ENCODE results near the gene INTS6.
A peak's percentile ranks its signal among the peaks of the same experiment; 100 is the strongest.

The INTS6 gene

GRCh38 chr13:51452361-51453206 is at the start of gene INTS6:
INTS6 (minus strand) TSS chr13:51453036; CDS start chr13:51452525, 511 bp downstream.
- DNase-seq: peak; percentile 100

- DNase-seq: no peak
Measured at GRCh38 chr13:51502153-51502651, 49.4 kb upstream of the INTS6 start.

GRCh38 chr13:51501592-51502152 is 48.8 kb upstream of the INTS6 start:
- no peak for DNase-seq

GRCh38 chr13:51501096-51501495 is 48.3 kb upstream of the INTS6 start:
- DNase-seq: no peak

- DNase-seq: no peak
Measured at GRCh38 chr13:51500687-51501086, 47.9 kb upstream of the INTS6 start.

GRCh38 chr13:51499841-51500240 is 47.0 kb upstream of the INTS6 start:
- DNase-seq: no peak

- no peak for DNase-seq
Measured at GRCh38 chr13:51495316-51495715, 42.5 kb upstream of the INTS6 start.

- no peak for DNase-seq
Measured at GRCh38 chr13:51494156-51494555, 41.3 kb upstream of the INTS6 start.

GRCh38 chr13:51488212-51488611 is 35.4 kb upstream of the INTS6 start:
- no peak for DNase-seq

GRCh38 chr13:51481656-51482055 is 28.8 kb upstream of the INTS6 start:
- DNase-seq: no peak

- DNase-seq: no peak
Measured at GRCh38 chr13:51479199-51479523, 26.3 kb upstream of the INTS6 start.

GRCh38 chr13:51478418-51479198 is 25.8 kb upstream of the INTS6 start:
- DNase-seq: no peak

- no peak for DNase-seq
Measured at GRCh38 chr13:51477653-51478324, 25.0 kb upstream of the INTS6 start.

GRCh38 chr13:51477149-51477548 is 24.3 kb upstream of the INTS6 start:
- no peak for DNase-seq

- DNase-seq: no peak
Measured at GRCh38 chr13:51475727-51476501, 23.1 kb upstream of the INTS6 start.

GRCh38 chr13:51469790-51470189 is 17.0 kb upstream of the INTS6 start:
- DNase-seq: no peak

GRCh38 chr13:51467730-51468129 is 14.9 kb upstream of the INTS6 start:
- no peak for DNase-seq

- DNase-seq: no peak
Measured at GRCh38 chr13:51465124-51465523, 12.3 kb upstream of the INTS6 start.

- DNase-seq: no peak
Measured at GRCh38 chr13:51457086-51457815, 4.4 kb upstream of the INTS6 start.

- DNase-seq: no peak
Measured at GRCh38 chr13:51456510-51456909, 3.7 kb upstream of the INTS6 start.

- DNase-seq: no peak
Measured at GRCh38 chr13:51455532-51455931, 2.7 kb upstream of the INTS6 start.
